GM18499 (cell line): ENCODE measurements around the gene PUM1.
"Not testable (repeated sequence)": the region's sequence is repeated elsewhere in the genome, so short reads cannot be mapped to it uniquely, and the experiment has no call there.

ENCODE experiments used
- ATAC-seq: cut with Tn5 transposase; IDR thresholded peaks from one replicate; pipeline ENCODE4 v1.9.1; 2021; ENCODE audit warnings: moderate number of reproducible peaks; ENCODE audit not compliant: insufficient read depth, unreplicated experiment

The PUM1 gene

GRCh38 chr1:31000301-31000700 is 65.2 kb downstream of the PUM1 start:
- ATAC-seq = no peak

DNA sequence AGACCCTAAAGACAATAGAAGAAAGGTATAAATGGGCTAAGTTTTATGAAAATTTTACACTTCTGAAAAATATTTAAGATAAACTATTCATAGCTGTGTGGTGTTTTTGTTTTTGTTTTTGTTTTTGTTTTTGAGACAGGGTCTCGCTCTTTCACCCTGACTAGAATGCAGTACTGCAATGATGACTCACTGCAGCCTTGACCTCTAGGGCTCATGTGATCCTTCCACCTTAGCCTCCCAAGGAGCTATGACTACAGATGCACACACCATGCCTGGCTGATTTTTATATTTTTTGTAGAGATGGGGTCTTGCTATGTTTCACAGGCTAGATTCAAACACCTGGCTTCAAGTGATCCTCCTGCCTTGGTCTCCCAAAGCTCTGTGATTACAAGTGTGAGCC is 66.6 kb downstream of the PUM1 start:
- no peak for ATAC-seq

- ATAC-seq = no peak
Measured at GRCh38 chr1:30998171-30998570, 67.3 kb downstream of the PUM1 start.

DNA sequence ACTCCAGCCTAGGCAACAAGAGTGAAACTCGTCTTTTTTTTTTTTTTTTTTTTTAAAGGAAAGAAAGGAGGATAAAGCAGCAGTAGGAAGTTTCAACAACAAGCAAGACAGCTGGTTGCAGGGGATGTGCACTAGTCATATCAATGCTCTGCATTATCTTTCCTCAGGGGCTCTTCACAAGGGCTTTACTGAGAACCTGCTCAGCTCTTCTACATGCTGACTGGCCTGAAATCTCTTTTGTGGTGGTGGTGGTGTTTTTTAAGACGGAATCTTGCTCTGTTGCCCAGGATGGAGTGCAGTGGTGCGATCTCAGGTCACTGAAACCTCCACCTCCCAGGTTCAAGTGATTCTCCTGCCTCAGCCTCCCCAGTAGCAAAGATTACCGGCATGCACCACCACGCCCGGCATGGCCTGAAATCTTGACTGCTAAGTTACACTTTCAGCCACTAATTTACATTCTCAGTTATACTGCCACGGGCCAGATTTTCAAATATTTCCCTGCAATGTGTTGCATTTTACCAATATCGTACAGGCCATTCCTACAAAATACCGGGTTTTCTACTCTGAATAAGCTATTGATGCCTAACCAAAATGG is 68.0 kb downstream of the PUM1 start:
- ATAC-seq = no peak

- ATAC-seq = no peak
Measured at GRCh38 chr1:30995990-30996612, 69.4 kb downstream of the PUM1 start.

- ATAC-seq = no peak
Measured at GRCh38 chr1:30991862-30992606, 73.5 kb downstream of the PUM1 start.

GRCh38 chr1:30990591-30990990 is 74.9 kb downstream of the PUM1 start:
- no peak for ATAC-seq

DNA sequence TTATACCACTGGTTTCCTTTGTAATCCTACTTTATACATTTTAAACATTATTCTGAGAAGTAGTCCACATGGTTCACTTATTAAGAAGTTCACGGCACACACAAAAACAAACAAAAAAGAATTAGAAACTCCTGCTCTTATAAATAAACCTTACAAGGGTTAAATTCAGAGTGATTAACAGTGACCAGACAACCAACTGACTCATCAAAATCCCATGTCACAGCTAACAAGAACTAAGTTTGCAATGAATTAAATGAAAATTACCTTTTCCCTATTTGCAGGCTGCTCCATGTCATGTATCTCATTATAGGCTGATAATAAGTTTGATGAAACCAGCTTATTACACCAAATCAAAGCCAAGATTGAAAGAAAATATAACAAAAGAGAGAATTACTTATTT is 77.5 kb downstream of the PUM1 start:
- no peak for ATAC-seq

DNA sequence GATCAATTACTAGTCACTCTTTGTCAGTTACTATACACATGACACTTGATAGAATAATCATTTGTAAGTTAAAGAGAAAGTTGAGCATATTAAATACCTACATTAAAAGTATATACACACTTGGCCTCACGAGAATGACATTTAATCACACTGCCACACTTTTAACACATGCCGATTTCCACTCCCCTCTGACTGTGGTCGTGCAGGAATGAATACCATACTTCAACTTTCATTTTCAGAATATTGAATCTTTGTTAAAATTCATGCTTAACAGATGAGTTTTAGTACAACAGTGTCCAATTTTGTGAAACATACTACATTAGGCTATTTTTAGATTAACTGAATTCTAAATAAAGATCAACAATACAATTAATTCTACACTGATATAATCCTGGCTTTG is 78.8 kb downstream of the PUM1 start:
- no peak for ATAC-seq

- no peak for ATAC-seq
Measured at GRCh38 chr1:30984991-30985503, 80.5 kb downstream of the PUM1 start.

GRCh38 chr1:30984165-30984889 is 81.2 kb downstream of the PUM1 start:
- ATAC-seq = no peak

DNA sequence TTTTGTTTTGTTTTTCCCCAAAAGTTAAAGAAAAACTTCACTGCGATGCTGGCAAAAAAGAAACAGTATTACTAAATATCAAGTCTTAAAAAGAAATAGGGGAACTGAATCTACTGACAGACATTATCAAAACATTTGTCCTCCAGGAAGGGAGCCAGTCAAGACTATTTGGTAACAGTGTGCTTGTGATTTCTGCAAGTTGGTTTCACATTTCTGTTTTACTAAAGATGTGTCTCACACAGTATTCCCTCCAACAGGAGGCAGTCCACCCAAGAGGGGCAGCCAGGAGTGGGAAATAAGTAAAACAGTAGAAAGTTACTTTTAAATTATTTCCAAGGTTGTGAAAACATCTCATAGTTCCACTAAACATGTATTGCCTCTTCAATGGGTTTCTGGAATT is 82.6 kb downstream of the PUM1 start:
- no peak for ATAC-seq

DNA sequence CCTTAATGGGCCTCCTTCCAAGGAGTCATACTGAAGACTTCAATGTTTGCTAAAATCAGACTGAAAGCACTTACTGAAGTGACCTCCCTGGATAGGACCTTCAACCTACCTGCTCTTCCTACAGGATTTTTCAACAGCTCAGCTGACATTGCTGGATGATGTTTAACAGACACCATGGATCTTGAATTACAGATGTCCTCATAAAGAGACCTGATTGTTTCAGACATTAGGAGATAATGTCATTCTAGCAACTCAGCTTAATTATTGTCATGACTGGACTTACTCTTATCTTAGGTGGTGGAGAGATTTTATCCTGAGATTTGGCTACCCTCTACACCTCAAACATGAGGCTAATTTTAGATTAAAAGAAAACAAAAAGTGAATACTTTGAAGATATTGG is 83.1 kb downstream of the PUM1 start:
- no peak for ATAC-seq

- no peak for ATAC-seq
Measured at GRCh38 chr1:30981172-30981571, 84.3 kb downstream of the PUM1 start.

DNA sequence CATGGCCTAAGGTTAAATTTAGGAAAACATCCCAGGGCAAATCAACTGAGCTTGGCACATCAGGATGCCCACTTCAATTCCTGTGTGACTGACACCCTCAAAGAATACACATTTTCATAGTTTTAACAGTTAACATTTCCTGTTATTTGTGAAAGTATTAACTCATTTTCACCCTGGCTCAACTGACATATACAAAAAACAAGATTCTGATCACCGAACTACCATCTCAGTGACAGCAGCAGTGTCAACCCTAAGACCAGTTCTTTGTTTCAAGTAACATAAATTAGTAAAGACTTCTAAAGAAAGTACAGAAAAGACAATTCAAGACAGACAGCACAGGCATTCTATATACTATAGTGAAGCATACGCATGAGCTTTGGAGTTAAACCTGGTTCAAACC is 88.0 kb downstream of the PUM1 start:
- ATAC-seq = no peak

DNA sequence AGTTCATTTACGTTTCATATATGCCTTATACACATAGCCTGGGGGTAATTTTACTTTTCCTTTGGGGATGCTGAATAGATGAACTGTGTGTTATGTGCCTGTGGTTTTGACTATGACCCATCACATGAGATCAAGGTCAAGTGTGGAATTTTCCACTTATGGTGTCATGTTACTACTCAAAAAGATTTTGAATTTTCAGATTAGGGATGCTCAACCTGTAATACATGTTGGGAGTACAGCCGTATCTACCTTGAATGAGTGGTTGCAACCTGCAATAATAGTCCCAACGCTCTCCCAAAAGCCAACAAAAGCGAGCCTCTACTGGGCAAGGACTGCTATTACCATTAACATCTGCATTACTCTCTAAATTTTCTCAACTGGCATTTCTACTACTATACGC is 88.4 kb downstream of the PUM1 start:
- ATAC-seq = no peak

- ATAC-seq = no peak
Measured at GRCh38 chr1:30976143-30976542, 89.4 kb downstream of the PUM1 start.

DNA sequence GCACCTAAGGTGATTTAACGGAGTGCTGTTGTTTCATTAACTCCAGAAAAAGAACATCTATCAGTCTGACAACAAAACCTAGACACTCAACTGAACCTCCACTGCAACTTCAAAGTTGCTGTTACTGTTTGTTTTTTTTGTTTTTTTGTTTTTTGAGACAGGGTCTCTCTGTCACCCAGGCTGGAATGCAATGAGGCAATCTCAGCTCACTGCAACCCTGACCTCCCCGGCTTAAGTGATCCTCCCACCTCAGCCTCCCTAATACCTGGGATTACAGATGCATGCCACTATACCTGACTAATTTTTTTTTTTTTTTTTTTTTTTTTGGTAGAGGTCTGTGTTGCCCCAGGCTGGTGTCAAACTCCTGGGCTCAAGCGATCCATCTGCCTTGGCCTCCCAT is 90.3 kb downstream of the PUM1 start:
- no peak for ATAC-seq

GRCh38 chr1:30974536-30974935 is 91.0 kb downstream of the PUM1 start:
- no peak for ATAC-seq

GRCh38 chr1:30972349-30972748 is 93.2 kb downstream of the PUM1 start:
- not testable (repeated sequence) for ATAC-seq

DNA sequence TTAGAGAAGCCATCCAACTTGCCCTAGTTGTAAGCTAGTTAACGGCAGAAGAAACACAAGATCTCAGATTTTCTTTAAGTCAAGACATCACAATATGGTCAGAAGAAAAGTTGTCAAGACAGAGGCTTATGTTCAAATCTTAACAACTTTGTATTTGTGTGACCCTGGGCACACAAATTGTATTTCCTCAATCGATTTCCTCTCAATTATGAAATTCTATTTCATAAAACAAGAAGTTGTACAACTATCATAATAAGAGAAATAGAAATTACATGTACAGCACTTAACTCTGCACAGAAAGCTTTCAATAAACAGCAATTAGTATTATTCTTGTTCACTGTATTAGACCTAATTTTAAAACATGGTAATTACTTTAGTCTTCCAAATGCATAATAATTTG is 94.0 kb downstream of the PUM1 start:
- ATAC-seq = no peak
